ENCODE results near the gene CECR2. TPM values are rescaled to one million over a fixed set of nuclear protein-coding genes. Genes with fewer than 3 reads are reported as not detected.

CECR2 gene
- total and polyA plus RNA-seq, 2 of the 8 experiments (the other 6 are each of a cell fraction or from before 2014, with no cell fraction given), result 18.3 to 123 TPM

GRCh38 chr22:17384612-17385330 lies 15.5 kb downstream of the CECR2 start:
- Histone ChIP-seq H3K56ac (replicated peaks; ENCODE audit: insufficient read length, low read depth, low read length) (no peak overlapping the region), H4K91ac (replicated peaks; ENCODE audit: insufficient read length, low read length) (no peak overlapping the region), H3K9ac (replicated peaks in 1 of 4; ENCODE audit: extremely low read depth in 1 of 4, low read depth in 3 of 4, low read length in 3 of 4) (no peak overlapping the region), H3K27me3 (replicated peaks in 1 of 4; ENCODE audit: control insufficient read depth in 3 of 4, extremely low read depth in 1 of 4, insufficient read depth in 3 of 4, low read length in 3 of 4) (no peaks in the 10 kb centered on the region), H2BK15ac (ENCODE audit: low read length) (no peak overlapping the region; the same call in 1 of the 2 replicates), H3K79me1 (ENCODE audit: low read depth, low read length) (peaks cover 13% of the 10 kb centered on the region; the same call in 1 of the 2 replicates), H2BK20ac (ENCODE audit: low read length) (0 out of 2 replicates have a peak overlapping the region, but pooled peaks have one; percentile 34), H3K4me3 (ENCODE audit: extremely low read depth in 1 of 4, insufficient read depth in 2 of 4, low read depth in 3 of 4, low read length in 4 of 4) (no peak overlapping the region), H3K9me3 (ENCODE audit: insufficient read depth in 2 of 2, low read depth in 1 of 2, low read length in 1 of 2) (no peaks in the 10 kb centered on the region), H2BK120ac (replicated peaks; ENCODE audit: low read depth, low read length) (no peak overlapping the region), H3K18ac (ENCODE audit: extremely low read depth, low read length) (no peak overlapping the region), H4K5ac (ENCODE audit: insufficient read length, low read depth, low read length) (no peak overlapping the region), H4K8ac (ENCODE audit: extremely low read depth, insufficient read depth, low read length) (no peak overlapping the region), H3K27ac (ENCODE audit: low read depth, low read length) (no peak overlapping the region), H3K36me3 (ENCODE audit: control insufficient read depth in 2 of 4, insufficient read depth in 4 of 4, low read length in 3 of 4) (no peaks in the 10 kb centered on the region; a peak in 2 of 8 replicates), H3K4me2 (ENCODE audit: insufficient read depth in 1 of 2, low read depth in 2 of 2, low read length in 2 of 2) (no peak overlapping the region; a peak in 1 of 4 replicates), H3K4me1 (replicated peaks in 1 of 4; ENCODE audit: control insufficient read depth in 3 of 4, insufficient read depth in 4 of 4, low read length in 3 of 4) (peaks cover 16 to 32% (median 28%) of the 10 kb centered on the region in 4 experiments), H2BK5ac (ENCODE audit: low read depth, low read length) (0 out of 2 replicates have a peak overlapping the region, but pooled peaks have one; percentile 14), H3K4ac (replicated peaks; ENCODE audit: insufficient read length, low read depth, low read length) (no peak overlapping the region), H3K23me2 (ENCODE audit: low read depth, low read length) (0 out of 2 replicates have a peak, but pooled peaks cover 2% of the 10 kb centered on the region), H2AK5ac (ENCODE audit: low read depth, low read length) (no peak overlapping the region), H2BK12ac (ENCODE audit: low read depth, low read length) (no peak overlapping the region), H3K23ac (ENCODE audit: insufficient read length) (no peak overlapping the region), H3K14ac (ENCODE audit: insufficient read length) (no peak overlapping the region), H2AFZ (ENCODE audit: low read length) (no peak overlapping the region), H3K79me2 (ENCODE audit: control insufficient read depth in 1 of 2, insufficient read depth in 2 of 2, low read length in 2 of 2) (peaks cover 71 to 100% of the 10 kb centered on the region in 2 experiments), H4K20me1 (replicated peaks in 1 of 2; ENCODE audit: control insufficient read depth in 1 of 2, insufficient read depth in 2 of 2, low read length in 2 of 2) (peaks cover 12 to 34% of the 10 kb centered on the region in 2 experiments)
- no peak for FAIRE-seq
- ChIA-PET POLR2A (ENCODE audit: partially characterized antibody) (interaction anchor here (1.0 to 1.6 kb wide), 3 partner anchors 9 to 18 kb away, joined by 4 to 7 read pairs (median 4); no protein-coding TSS in a partner anchor), CTCF (ENCODE audit: partially characterized antibody) (interaction anchor here (0.6 to 1.8 kb wide), 5 partner anchors 10 to 223 kb away, joined by 3 to 5 read pairs (median 4); no protein-coding TSS in a partner anchor)
- 89% methylated on average over 7 of the region's 7 CpGs; no CpG with 5 or more reads in 1 of the 2 experiments for WGBS, 2 experiments (ENCODE audit: extremely low coverage in 1 of 2, insufficient coverage in 1 of 2, insufficient read length in 1 of 2, insufficient replicate concordance in 2 of 2, low coverage in 1 of 2, low lambda C conversion rate in 2 of 2, missing lambda C conversion rate in 1 of 2)
- no peak for DNase-seq (ENCODE audit: low read depth in 1 of 2, low spot score in 2 of 2)
- no peak for TF ChIP-seq CBX5 (IDR thresholded peaks at IDR 0.05; ENCODE audit: low read depth, low read length)
- TF ChIP-seq NRF1 (IDR thresholded peaks at IDR 0.05; ENCODE audit: low read depth, low read length), result no peak
- no peak for TF ChIP-seq GABPA (IDR thresholded peaks at IDR 0.05; ENCODE audit: borderline replicate concordance, insufficient read depth, low read length)
- no peak for TF ChIP-seq ASH2L (IDR thresholded peaks at IDR 0.05; ENCODE audit: low read length)
- TF ChIP-seq ZNF274 (IDR thresholded peaks at IDR 0.05; ENCODE audit: borderline replicate concordance, extremely low read depth, low read length), result no peak
- TF ChIP-seq RXRA (IDR thresholded peaks at IDR 0.05; ENCODE audit: insufficient read depth, low read depth, low read length), result no peak
- TF ChIP-seq POU5F1 (IDR thresholded peaks at IDR 0.05; ENCODE audit: low read depth, low read length), result no peak
- TF ChIP-seq HDAC2 (IDR thresholded peaks at IDR 0.05; ENCODE audit: borderline replicate concordance in 1 of 2, low read depth in 2 of 2, low read length in 2 of 2), result no peak
